ENCODE results near the gene NRXN3. TPM values are rescaled to one million over a fixed set of nuclear protein-coding genes. Genes with fewer than 3 reads are reported as not detected.

NRXN3 gene
- total RNA-seq, 1 donor from 2014 or later: 6.7 TPM

GRCh38 chr14:79352076-79352630, 1182.0 kb downstream of the NRXN3 start:
- no peak for DNase-seq (ENCODE audit: low spot score)

DNA sequence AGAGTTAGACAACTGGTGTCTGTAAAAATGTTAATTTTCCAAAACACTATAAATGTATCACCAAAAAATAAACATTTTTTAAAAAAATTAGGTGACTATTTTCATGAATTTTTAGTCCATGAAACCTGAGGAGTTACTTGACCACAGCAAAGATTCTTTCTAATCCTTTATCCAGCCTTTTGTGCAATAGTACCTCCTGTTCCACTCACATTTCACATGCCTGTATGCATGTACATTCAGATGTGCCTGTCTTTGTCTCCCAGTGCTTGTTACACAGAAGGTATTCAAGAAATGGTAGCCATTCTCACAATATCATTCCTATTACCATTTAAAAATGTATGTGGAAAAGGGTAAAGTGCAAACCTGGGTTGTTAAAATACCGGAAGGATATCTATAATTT, 1184.2 kb downstream of the NRXN3 start:
- DNase-seq (ENCODE audit: low spot score): no peak

DNA sequence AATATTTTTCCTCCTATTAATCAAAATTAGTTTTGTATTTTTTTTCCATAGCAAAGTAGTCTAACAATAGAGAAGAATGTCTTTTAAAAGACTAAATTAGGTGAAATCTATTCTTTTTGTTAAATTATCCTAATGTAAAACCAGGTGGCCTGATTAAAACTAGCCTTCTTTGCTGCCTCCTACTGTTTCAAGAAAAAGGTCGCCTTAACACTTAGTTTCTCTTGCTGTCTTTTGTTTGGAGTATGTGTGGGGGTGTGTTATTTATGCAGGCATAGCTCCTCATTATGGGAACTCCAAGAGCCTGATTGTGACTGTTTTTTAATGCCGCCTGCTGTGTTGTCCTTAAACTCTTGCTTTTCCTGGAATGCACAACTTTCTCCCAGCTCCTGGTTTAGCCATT, 1185.9 kb downstream of the NRXN3 start:
- no peak for DNase-seq (ENCODE audit: low spot score)

DNA sequence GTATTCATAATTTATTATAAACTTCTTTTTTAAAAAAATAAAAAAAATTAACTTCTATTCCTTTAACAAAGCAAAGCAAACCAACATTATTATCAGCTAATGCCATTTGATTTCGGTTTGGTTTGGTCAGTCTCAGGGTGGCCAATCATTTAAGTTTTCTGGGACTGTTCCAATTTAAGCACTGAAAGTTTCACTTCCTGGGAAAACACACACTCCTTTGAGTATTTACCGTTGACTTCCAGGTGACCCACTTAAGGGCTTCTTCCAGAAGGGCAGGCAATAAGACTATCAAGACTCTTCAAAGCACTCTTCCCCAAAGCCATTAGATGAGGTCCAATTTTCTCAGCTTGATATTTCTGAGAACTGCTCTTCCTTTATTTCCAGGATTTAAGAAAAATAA, 1187.1 kb downstream of the NRXN3 start:
- no peak for DNase-seq (ENCODE audit: low spot score)

GRCh38 chr14:79363291-79363690, 1193.1 kb downstream of the NRXN3 start:
- DNase-seq (ENCODE audit: low spot score): no peak

- no peak for DNase-seq (ENCODE audit: low spot score)
These were observed 1199.5 kb downstream of the NRXN3 start for GRCh38 chr14:79369359-79370332.

DNA sequence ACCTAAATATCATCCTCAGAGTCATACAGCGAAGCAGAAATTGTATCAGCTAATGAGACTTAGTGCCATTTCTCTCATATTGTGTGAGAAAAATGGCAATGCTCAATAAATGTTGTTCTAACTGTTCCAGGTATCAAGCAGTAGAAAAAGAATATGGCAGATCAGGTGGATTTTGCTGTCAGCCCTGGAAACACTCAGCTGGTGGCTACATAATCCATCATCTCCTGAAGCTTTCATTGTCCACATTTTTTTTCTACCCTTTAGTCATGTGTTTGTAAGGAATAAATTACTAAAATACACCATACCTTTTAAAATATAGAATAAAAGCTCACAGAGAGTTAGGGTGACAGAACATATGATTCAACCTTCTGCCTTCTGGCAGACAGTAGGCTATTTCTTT, 1200.8 kb downstream of the NRXN3 start:
- no peak for DNase-seq (ENCODE audit: low spot score)

GRCh38 chr14:79373451-79373850, 1203.3 kb downstream of the NRXN3 start:
- DNase-seq (ENCODE audit: low spot score): no peak

- DNase-seq (ENCODE audit: low spot score): no peak
These were observed 1205.2 kb downstream of the NRXN3 start for GRCh38 chr14:79375356-79375755.

DNA sequence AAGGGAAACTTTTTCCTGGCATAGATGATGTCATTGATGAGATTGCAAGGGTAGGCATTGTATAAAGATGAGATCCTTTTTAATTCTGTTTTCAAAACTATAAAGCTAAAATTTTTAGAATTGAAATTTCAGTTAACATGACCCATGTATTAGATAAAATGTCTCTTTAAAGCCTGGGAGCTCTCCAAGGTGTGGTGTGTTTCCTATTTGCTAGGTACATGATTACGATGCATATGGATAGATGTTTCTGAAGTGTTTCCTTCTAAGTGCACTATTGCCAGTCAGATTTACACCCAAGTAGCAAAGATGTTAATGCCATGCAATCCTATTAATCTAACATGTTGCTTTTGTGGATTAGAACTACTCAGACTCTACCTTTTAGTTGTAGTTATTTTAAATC, 1206.4 kb downstream of the NRXN3 start:
- DNase-seq (ENCODE audit: low spot score): no peak

DNA sequence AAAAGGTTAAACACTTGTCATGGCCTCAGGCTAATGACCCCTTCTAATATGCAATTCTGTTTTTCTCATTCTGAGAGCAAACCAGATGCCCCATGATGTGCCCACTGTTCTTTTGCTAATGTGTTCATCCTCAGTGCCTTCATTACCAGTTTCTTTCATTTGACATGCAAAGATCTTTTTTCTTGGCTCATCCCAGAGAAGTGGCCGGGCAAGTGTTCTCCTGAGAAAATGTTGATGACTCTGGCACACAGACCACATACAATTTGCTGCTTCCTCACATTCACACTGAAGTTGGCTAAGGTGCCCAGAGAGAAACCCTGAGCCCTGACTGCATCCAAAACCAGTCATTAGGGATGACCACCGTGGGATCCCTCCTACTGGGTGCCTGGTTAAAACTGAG, 1207.8 kb downstream of the NRXN3 start:
- no peak for DNase-seq (ENCODE audit: low spot score)

- DNase-seq (ENCODE audit: low spot score): no peak
These were observed 1209.1 kb downstream of the NRXN3 start for GRCh38 chr14:79379266-79379665.

DNA sequence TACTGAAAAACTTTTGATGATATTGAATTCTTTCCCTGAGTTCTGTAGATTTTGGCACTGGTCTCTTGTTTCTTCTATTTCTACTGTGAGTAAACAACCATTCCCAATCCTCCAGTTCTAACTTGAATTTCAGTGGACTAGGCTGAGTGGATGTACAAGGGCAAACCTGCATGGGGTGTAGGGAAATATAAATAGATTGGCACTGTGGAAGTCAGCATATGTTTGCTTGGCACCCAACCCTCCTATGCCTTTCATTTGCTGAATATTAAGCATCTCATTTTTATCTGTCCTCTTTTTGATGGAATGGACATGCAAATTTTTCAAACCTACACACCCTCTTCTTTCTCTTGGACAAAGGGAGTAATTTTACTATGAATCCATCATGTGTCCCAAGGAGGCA, 1212.9 kb downstream of the NRXN3 start:
- DNase-seq (ENCODE audit: low spot score): no peak

- DNase-seq (ENCODE audit: low spot score): no peak
These were observed 1213.3 kb downstream of the NRXN3 start for GRCh38 chr14:79383475-79383874.

GRCh38 chr14:79395061-79395460, 1224.9 kb downstream of the NRXN3 start:
- DNase-seq (ENCODE audit: low spot score): no peak

GRCh38 chr14:79404874-79405511, 1234.8 kb downstream of the NRXN3 start:
- no peak for DNase-seq (ENCODE audit: low spot score)

DNA sequence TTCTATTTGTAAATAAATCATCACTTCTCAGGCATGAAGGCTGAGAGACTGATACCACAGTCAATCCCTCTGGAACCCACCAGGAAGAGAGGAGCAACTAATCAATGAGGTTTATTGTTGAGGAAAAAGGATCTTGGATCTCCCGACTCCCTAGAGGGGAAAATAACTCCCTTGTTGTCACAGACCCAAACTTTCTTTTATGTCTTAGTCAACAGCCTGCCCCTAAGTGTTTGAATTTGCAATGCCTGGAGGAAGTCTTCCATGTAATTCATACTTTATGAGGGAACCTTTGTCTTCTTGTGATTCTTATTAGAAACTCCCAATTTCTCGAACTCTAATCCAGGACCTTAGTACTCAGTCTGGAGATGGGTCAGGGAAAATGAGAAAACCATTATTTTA, 1235.3 kb downstream of the NRXN3 start:
- DNase-seq (ENCODE audit: low spot score): no peak

DNA sequence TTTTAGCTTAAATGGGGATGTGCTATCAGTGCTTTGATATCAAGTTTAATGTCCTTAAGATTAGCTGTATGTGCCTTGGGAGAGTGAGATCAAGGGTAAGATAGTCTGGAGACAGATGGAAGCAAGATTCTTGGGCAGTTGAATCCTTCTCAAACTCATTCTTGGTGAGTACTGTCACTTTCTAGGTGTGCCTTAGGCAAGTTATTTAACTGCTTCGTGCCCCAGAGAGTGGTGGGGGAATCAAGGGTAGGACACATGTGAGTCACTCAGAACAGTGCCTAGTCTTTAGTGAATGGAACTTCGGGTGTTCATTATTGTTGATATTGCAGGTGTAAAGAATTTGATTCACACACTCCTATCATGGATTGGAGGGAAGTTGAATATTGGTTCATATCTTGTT, 1237.4 kb downstream of the NRXN3 start:
- DNase-seq (ENCODE audit: low spot score): no peak

DNA sequence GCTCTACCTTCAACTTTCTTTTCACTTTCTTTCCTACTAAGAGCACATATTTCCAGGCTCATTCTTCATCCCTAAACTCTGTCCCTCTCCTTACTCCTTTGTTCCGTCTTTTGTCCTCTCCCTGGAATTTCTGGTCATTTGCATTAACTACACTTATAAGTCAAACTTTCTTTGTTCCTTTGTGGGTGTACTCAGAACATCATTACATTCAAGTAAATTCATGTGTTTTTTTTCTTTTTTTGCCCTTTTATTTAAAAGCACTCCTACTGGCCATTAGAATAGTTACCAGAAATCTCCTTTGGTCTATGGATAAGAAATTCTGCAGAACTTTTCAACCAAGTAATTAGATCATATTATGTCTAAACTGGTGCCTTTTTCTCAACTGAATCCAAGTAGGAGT, 1238.5 kb downstream of the NRXN3 start:
- no peak for DNase-seq (ENCODE audit: low spot score)

DNA sequence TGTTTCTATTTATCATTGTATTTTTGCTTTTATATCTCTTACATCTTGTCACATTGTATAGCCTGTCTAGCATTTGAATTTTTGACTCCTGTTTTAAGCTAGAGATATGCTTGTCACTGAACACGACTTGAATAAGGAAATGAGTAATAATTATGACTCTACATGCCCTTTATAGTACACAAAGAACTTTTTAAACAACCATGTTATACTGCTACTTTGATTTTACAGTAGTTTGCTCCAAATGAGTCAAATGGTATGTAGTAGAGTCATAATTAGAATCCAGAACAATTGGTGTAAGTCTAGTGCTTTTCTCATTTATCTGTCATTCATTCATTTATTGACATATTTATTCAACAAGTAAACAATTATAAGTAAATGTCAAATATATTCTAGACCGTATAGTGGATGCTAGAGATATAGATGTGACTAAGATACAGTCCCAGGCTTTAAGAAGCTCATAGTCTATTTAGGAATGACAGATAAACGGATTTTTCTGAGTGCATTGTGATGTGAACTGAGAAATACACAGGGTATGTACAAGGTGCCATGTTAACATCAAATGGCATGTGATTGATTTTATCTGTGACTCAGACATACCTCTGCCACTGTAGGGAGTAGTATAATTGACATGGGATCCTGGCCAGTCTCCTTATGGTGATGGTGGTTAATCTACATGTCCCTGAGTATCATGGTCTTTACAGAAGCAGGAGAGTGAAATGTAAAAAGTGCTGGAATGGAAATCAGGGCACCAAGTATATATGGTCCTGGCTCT, 1241.4 kb downstream of the NRXN3 start:
- DNase-seq (ENCODE audit: low spot score): no peak

DNA sequence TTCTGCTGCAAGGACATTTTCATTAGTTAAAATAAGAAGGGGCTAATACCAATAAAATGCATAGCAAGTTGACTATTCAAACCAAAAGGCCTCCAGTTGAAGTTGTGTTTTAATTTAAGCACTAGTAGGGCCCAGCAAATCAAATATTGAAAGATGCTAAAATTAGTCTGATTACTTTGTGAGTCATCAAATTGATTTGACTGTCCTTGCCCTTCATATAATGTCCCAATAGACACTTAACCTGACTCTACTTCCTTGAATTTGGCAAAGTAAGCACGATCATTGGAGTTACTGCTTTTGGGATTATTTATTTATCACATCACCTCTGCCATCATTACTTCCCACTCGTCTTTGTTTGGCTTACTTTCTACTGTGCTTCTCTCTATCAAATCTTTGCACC, 1242.6 kb downstream of the NRXN3 start:
- DNase-seq (ENCODE audit: low spot score): no peak
